ENCODE data around the gene LRRC27. TPM values are rescaled to one million over a fixed set of nuclear protein-coding genes. Genes with fewer than 3 reads are reported as not detected.

The LRRC27 gene
- total and polyA plus RNA-seq, 2 experiments from 2014 or later, result 19.0 to 21.8 TPM

GRCh38 chr10:132408367-132408781, 76.4 kb downstream of the LRRC27 start:
- no peak for TF ChIP-seq CTCF (IDR thresholded peaks at IDR 0.05; ENCODE audit: low read depth, low read length)
- Histone ChIP-seq H3K36me3 (peaks cover 10% of the 10 kb centered on the region), H3K27ac (peak overlapping the region; percentile 27), H3K27me3 (no peaks in the 10 kb centered on the region), H3K4me3 (no peak overlapping the region), H3K4me1 (ENCODE audit: low read depth) (peaks cover 29% of the 10 kb centered on the region), H3K9me3 (ENCODE audit: low read depth) (no peaks in the 10 kb centered on the region)
- DNase-seq (ENCODE audit: low read depth in 1 of 2, low spot score in 1 of 2), result no peak

GRCh38 chr10:132408823-132409666, 77.1 kb downstream of the LRRC27 start:
- no peak for DNase-seq (ENCODE audit: low read depth in 1 of 2, low spot score in 1 of 2)
- H3K36me3 ChIP-seq, result peaks cover 10% of the 10 kb centered on the region
- TF ChIP-seq CTCF (IDR thresholded peaks at IDR 0.05; ENCODE audit: low read depth, low read length), result no peak
- H3K9me3 ChIP-seq (ENCODE audit: low read depth), result no peaks in the 10 kb centered on the region
- H3K4me3 ChIP-seq, result no peak overlapping the region
- no peaks in the 10 kb centered on the region for H3K27me3 ChIP-seq
- peaks cover 36% of the 10 kb centered on the region for H3K4me1 ChIP-seq (ENCODE audit: low read depth)
- H3K27ac ChIP-seq, result peak overlapping the region; percentile 27

- no peaks in the 10 kb centered on the region for H3K27me3 ChIP-seq
- no peak overlapping the region for H3K27ac ChIP-seq
- no peaks in the 10 kb centered on the region for H3K9me3 ChIP-seq (ENCODE audit: low read depth)
- no peak for TF ChIP-seq CTCF (IDR thresholded peaks at IDR 0.05; ENCODE audit: low read depth, low read length)
- H3K36me3 ChIP-seq, result peaks cover 10% of the 10 kb centered on the region
- H3K4me1 ChIP-seq (ENCODE audit: low read depth), result peaks cover 42% of the 10 kb centered on the region
- DNase-seq (ENCODE audit: low read depth in 1 of 2, low spot score in 1 of 2), result no peak
- no peak overlapping the region for H3K4me3 ChIP-seq
Observed at GRCh38 chr10:132409667-132410028, 77.7 kb downstream of the LRRC27 start.

GRCh38 chr10:132410056-132410778, 78.2 kb downstream of the LRRC27 start:
- Histone ChIP-seq H3K4me1 (ENCODE audit: low read depth) (peaks cover 42% of the 10 kb centered on the region), H3K27ac (no peak overlapping the region), H3K27me3 (no peaks in the 10 kb centered on the region), H3K36me3 (peaks cover 6% of the 10 kb centered on the region), H3K9me3 (ENCODE audit: low read depth) (no peaks in the 10 kb centered on the region), H3K4me3 (no peak overlapping the region)
- no peak for DNase-seq (ENCODE audit: low read depth in 1 of 2, low spot score in 1 of 2)
- no peak for TF ChIP-seq CTCF (IDR thresholded peaks at IDR 0.05; ENCODE audit: low read depth, low read length)

- Histone ChIP-seq H3K4me1 (ENCODE audit: low read depth) (peaks cover 42% of the 10 kb centered on the region), H3K36me3 (peaks cover 3% of the 10 kb centered on the region), H3K27ac (peak overlapping the region; percentile 13), H3K4me3 (no peak overlapping the region), H3K27me3 (no peaks in the 10 kb centered on the region), H3K9me3 (ENCODE audit: low read depth) (no peaks in the 10 kb centered on the region)
- no peak for DNase-seq (ENCODE audit: low read depth in 1 of 2, low spot score in 1 of 2)
- no peak for TF ChIP-seq CTCF (IDR thresholded peaks at IDR 0.05; ENCODE audit: low read depth, low read length)
Observed at GRCh38 chr10:132410779-132411532, 79.0 kb downstream of the LRRC27 start.

Data from cardiac muscle cell (in vitro differentiated cells and primary cell).